Ovary (tissue), 3 donors: ENCODE data around the gene DIP2C.
"Not testable (repeated sequence)": the region's sequence is repeated elsewhere in the genome, so short reads cannot be mapped to it uniquely, and the experiment has no call there.

Experiments
- POLR2A ChIP-seq: fragments of 450-650 bp; IDR thresholded peaks from one replicate; pipeline ENCODE4 v1.6.1; 2017; ENCODE audit warnings: antibody characterized with exemption, mild to moderate bottlenecking, moderate library complexity
- TF ChIP-seq, protein P1 (sequence below), 3 donors: fragments of 450-650 bp in 2 of 3; fragments of 200-600 bp in 1 of 3; IDR thresholded peaks; one replicate each; pipeline versions ENCODE4 v1.5.1 to v1.8.0; 2016 to 2022; ENCODE audit warnings: antibody characterized with exemption in 3 of 3, mild to moderate bottlenecking in 1 of 3
- donor health status: DM: no; HTN: no; CAD: no.

DNA sequence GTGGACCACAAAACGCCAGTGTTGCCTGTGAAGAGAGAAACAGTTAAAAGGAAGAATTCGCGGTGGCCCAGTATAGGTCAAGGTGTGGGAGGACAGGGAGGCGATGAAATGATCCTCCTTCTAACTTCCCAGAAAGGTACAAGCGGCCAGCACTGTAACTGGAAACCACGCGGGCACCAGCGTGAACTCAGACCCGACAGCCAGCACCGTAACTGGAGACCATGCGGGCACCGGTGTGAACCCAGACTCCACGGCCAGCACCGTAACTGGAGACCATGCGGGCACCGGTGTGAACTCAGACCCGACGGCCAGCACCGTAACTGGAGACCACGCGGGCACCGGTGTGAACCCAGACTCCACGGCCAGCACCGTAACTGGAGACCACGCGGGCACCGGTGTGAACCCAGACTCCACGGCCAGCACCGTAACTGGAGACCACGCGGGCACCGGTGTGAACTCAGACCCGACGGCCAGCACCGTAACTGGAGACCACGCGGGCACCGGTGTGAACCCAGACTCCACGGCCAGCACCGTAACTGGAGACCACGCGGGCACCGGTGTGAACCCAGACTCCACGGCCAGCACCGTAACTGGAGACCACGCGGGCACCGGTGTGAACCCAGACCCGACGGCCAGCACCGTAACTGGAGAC lies 57.2 kb downstream of the DIP2C start:
- TF ChIP-seq, protein P1, sequence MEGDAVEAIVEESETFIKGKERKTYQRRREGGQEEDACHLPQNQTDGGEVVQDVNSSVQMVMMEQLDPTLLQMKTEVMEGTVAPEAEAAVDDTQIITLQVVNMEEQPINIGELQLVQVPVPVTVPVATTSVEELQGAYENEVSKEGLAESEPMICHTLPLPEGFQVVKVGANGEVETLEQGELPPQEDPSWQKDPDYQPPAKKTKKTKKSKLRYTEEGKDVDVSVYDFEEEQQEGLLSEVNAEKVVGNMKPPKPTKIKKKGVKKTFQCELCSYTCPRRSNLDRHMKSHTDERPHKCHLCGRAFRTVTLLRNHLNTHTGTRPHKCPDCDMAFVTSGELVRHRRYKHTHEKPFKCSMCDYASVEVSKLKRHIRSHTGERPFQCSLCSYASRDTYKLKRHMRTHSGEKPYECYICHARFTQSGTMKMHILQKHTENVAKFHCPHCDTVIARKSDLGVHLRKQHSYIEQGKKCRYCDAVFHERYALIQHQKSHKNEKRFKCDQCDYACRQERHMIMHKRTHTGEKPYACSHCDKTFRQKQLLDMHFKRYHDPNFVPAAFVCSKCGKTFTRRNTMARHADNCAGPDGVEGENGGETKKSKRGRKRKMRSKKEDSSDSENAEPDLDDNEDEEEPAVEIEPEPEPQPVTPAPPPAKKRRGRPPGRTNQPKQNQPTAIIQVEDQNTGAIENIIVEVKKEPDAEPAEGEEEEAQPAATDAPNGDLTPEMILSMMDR (IDR thresholded peaks at IDR 0.05): not testable (repeated sequence)
- not testable (repeated sequence) for TF ChIP-seq POLR2A
